Tibial nerve (tissue), 4 donors: ENCODE results near the gene KIAA2012. TPM values are rescaled to one million over a fixed set of nuclear protein-coding genes. Genes with fewer than 3 reads are reported as not detected.

ENCODE experiments used
- DNase-seq, 2 donors: peaks; one replicate each; pipeline ENCODE4 v3.0.0-alpha.2; 2019; ENCODE audit warnings: low spot score in 2 of 2
- H3K27ac ChIP-seq, 4 donors: fragments of 200-600 bp; sonication (generic) in 3 of 4; one replicate each; pipeline ENCODE4 v1.5.1; 2017 to 2019; ENCODE audit warnings: mild to moderate bottlenecking in 1 of 4
- H3K27me3 ChIP-seq, 2 donors: fragments of 200-600 bp; sonication (generic) in 1 of 2; one replicate each; pipeline versions ENCODE4 v1.5.1 to v1.6.0; 2017 to 2019
- H3K36me3 ChIP-seq, 3 donors: fragments of 200-600 bp; sonication (generic); one replicate each; pipeline ENCODE4 v1.5.1; 2018 to 2019
- H3K4me1 ChIP-seq, 4 donors: fragments of 200-600 bp; sonication (generic) in 3 of 4; one replicate each; pipeline ENCODE4 v1.5.1; 2017 to 2019
- H3K4me3 ChIP-seq, 4 donors: fragments of 200-600 bp; sonication (generic) in 3 of 4; one replicate each; pipeline ENCODE4 v1.5.1; 2017 to 2019; ENCODE audit warnings: mild to moderate bottlenecking in 1 of 4, moderate library complexity in 1 of 4
- H3K9me3 ChIP-seq, 4 donors: fragments of 200-600 bp; sonication (generic) in 3 of 4; one replicate each; pipeline ENCODE4 v1.5.1; 2017 to 2019
- EP300 ChIP-seq, 2 donors: sonication (generic); formaldehyde crosslinking; IDR thresholded peaks; one replicate each; pipeline ENCODE4 v1.6.1; 2017; ENCODE audit warnings: antibody characterized with exemption in 2 of 2, mild to moderate bottlenecking in 1 of 2
- POLR2A ChIP-seq, 2 donors: fragments of 450-650 bp; IDR thresholded peaks; one replicate each; pipeline ENCODE4 v1.6.1; 2017; ENCODE audit warnings: antibody characterized with exemption in 2 of 2, mild to moderate bottlenecking in 2 of 2, moderate library complexity in 2 of 2
- WGBS, 2 donors: methylation state at CpG; one replicate each; pipeline ENCODE4 v1.1.5; 2018; 5-methylcytosine and 5-hydroxymethylcytosine counted together
- total RNA-seq, 4 donors: library from RNA; depleted of rRNA; stranded (reverse); fragments of >200 nt; gene quantifications; one replicate each; pipeline ENCODE4 v1.1.0, GENCODE V29; 2016
- TF ChIP-seq, protein P1 (sequence below), 5 experiments: fragments of 200-600 bp in 3 of 5; fragments of 450-650 bp in 2 of 5; sonication (generic) in 3 of 5; IDR thresholded peaks; one replicate each; pipeline ENCODE4 v1.5.1; 2016 to 2019; ENCODE audit warnings: antibody characterized with exemption in 5 of 5, mild to moderate bottlenecking in 3 of 5, moderate library complexity in 2 of 5

The KIAA2012 gene
- total RNA-seq, 4 donors from 2014 or later: not detected

GRCh38 chr2:202169131-202169530 lies 96.1 kb downstream of the KIAA2012 start:
- peaks cover 0 to 12% (median 0%) of the 10 kb centered on the region in 4 donors for H3K4me1 ChIP-seq
- peaks cover 0 to 4% of the 10 kb centered on the region in 2 donors for H3K27me3 ChIP-seq
- no peak for DNase-seq
- TF ChIP-seq EP300 (IDR thresholded peaks at IDR 0.05) (no peak), POLR2A (IDR thresholded peaks at IDR 0.05) (no peak)
- TF ChIP-seq, protein P1, sequence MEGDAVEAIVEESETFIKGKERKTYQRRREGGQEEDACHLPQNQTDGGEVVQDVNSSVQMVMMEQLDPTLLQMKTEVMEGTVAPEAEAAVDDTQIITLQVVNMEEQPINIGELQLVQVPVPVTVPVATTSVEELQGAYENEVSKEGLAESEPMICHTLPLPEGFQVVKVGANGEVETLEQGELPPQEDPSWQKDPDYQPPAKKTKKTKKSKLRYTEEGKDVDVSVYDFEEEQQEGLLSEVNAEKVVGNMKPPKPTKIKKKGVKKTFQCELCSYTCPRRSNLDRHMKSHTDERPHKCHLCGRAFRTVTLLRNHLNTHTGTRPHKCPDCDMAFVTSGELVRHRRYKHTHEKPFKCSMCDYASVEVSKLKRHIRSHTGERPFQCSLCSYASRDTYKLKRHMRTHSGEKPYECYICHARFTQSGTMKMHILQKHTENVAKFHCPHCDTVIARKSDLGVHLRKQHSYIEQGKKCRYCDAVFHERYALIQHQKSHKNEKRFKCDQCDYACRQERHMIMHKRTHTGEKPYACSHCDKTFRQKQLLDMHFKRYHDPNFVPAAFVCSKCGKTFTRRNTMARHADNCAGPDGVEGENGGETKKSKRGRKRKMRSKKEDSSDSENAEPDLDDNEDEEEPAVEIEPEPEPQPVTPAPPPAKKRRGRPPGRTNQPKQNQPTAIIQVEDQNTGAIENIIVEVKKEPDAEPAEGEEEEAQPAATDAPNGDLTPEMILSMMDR (IDR thresholded peaks at IDR 0.05): no peak
- no peaks in the 10 kb centered on the region for H3K36me3 ChIP-seq
- no peak overlapping the region for H3K27ac ChIP-seq
- no peak overlapping the region for H3K4me3 ChIP-seq
- no peaks in the 10 kb centered on the region for H3K9me3 ChIP-seq

DNA sequence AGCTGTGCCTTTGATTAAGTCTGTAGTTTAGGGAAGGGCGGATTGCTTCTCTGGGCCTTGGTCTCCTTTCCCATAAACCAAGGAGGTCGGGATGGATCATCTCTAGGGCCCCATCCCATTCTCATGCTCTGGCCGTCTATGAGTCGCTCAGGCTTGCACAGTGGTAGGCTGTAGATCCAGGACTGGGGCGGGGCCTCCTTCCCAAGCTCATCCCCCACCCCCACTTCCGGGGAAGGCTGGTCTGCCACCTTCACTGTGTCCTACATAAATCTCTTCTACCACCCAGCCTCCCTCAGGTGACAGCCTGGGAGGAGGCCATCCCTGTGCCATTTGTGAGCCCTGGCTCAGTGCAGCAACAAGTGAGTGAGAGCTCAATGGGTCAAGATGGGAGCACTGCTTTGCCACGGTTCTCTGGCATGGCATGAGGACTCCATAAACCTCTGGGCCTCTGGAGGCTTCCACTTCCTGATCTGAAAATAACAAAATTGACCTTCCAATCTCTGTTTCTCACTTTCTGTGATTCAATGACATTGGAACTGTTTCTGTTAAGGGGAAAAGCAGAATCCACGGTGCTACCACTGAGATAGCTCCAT lies 96.9 kb downstream of the KIAA2012 start:
- no peak overlapping the region for H3K4me3 ChIP-seq
- no peak overlapping the region for H3K27ac ChIP-seq
- no peak for DNase-seq
- H3K27me3 ChIP-seq: peaks cover 0 to 4% of the 10 kb centered on the region in 2 donors
- peaks cover 0 to 12% (median 0%) of the 10 kb centered on the region in 4 donors for H3K4me1 ChIP-seq
- H3K36me3 ChIP-seq: no peaks in the 10 kb centered on the region
- 85 to 88% methylated on average over 8 of the region's 8 CpGs for WGBS, 2 donors
- H3K9me3 ChIP-seq: no peaks in the 10 kb centered on the region
- TF ChIP-seq EP300 (IDR thresholded peaks at IDR 0.05) (no peak), POLR2A (IDR thresholded peaks at IDR 0.05) (no peak)
- TF ChIP-seq, protein P1 (IDR thresholded peaks at IDR 0.05): no peak

DNA sequence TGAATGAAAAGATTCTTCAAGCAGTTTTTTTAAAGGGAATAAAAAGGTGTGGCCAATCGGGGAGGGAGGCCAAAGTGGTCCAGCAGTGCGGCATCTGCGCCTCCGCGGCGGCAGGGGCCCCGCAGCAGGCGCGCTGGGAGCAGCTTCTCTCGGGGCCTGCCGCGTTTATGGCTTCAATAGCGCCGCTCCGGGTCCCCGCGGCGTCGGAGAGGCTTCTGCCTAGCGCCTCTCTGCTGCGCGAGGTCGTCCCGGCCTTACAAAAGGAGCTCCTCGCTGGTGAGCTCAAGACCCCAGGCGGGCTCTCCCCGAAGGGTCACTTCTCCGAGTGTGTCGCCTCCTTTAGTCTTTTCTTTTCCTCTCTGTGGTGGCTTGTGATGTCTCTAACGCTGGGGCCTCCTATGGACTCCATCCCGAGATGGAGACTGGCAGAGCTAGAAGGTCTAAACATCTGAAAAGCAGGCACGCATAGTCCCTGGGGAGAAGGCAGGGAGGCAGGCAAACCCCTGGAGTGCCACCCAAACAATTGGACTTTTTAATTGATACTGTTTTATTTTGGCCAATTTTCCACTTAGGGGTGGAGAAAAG lies 98.3 kb downstream of the KIAA2012 start:
- H3K36me3 ChIP-seq: no peaks in the 10 kb centered on the region
- peaks cover 0 to 4% of the 10 kb centered on the region in 2 donors for H3K27me3 ChIP-seq
- DNase-seq: no peak
- 19 to 21% methylated on average over 22 to 32 of the region's 32 CpGs for WGBS, 2 donors
- TF ChIP-seq EP300 (IDR thresholded peaks at IDR 0.05) (no peak), POLR2A (IDR thresholded peaks at IDR 0.05) (no peak)
- TF ChIP-seq, protein P1 (IDR thresholded peaks at IDR 0.05): no peak
- peak overlapping the region in 3 of 4 donors; percentile 24 to 38 (median 30) for H3K4me3 ChIP-seq
- H3K27ac ChIP-seq: no peak overlapping the region
- peaks cover 0 to 12% (median 0%) of the 10 kb centered on the region in 4 donors for H3K4me1 ChIP-seq
- H3K9me3 ChIP-seq: no peaks in the 10 kb centered on the region

GRCh38 chr2:202172439-202173211 lies 99.6 kb downstream of the KIAA2012 start:
- 49 to 53% methylated on average over 6 of the region's 6 CpGs for WGBS, 2 donors
- Histone ChIP-seq H3K36me3 (no peaks in the 10 kb centered on the region), H3K4me3 (no peak overlapping the region), H3K27me3 (peaks cover 0 to 4% of the 10 kb centered on the region in 2 donors), H3K9me3 (no peaks in the 10 kb centered on the region), H3K4me1 (peaks cover 0 to 12% (median 0%) of the 10 kb centered on the region in 4 donors), H3K27ac (no peak overlapping the region)
- TF ChIP-seq, protein P1 (IDR thresholded peaks at IDR 0.05): no peak
- TF ChIP-seq EP300 (IDR thresholded peaks at IDR 0.05) (no peak), POLR2A (IDR thresholded peaks at IDR 0.05) (no peak)
- DNase-seq: no peak
